GM10266 (cell line): ENCODE results near the gene PML.

Source experiments
- DNase-seq: peaks from one replicate; pipeline ENCODE4 v3.0.0; 2012; ENCODE audit errors: extremely low spot score
- TF ChIP-seq, protein P1 (sequence below): IDR thresholded peaks from 2 replicates; pipeline ENCODE4 v1.5.1; 2012; ENCODE audit warnings: mild to moderate bottlenecking, low read depth; ENCODE audit not compliant: control insufficient read depth, insufficient read depth; ENCODE audit errors: missing control alignments

Gene PML

DNA sequence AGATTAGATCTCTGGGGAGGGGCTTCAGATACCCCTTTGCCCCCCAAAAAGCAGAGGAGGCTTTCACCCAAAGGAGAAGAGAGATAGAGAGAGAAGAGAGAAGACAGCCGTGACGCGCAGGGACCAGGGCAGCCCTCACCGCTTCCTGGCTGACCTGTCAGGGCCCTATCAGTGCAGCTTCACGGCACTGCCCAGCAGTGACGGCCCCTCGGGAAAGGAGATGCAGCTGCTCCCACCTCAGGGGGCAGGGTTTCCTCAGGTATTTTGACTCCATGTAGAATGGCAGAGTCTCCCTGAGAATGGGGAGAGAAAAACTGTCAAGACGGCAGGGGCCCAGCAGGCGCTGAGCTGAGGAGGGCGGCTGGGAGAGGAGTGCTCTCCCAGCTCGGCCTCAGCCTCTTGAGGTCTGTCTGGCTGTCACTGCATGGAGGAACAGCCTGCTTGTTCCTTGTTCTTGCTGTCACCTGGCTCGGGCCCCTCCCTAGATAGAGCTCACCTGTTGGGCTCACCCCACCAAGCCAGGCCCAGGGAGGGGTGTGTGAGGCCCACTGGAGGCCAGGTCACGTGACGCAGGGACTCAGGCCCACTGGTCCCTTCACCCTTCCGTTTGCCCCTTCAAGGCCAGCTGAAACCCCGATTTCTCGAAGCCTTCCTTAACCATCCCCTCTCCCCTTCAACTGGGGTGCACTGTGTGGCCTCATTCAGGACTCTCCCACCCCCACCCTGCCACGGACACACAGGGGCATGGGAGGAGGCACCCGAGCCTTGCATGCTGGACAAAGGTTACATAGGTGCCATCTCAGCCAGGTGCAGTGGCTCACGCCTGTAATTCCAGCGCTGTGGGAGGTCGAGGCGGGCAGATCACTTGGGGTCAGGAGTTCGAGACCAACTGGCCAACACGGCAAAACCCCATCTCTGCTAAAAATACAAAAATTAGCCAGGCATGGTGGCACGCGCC is 40.0 kb upstream of the PML start:
- DNase-seq: no peak

DNA sequence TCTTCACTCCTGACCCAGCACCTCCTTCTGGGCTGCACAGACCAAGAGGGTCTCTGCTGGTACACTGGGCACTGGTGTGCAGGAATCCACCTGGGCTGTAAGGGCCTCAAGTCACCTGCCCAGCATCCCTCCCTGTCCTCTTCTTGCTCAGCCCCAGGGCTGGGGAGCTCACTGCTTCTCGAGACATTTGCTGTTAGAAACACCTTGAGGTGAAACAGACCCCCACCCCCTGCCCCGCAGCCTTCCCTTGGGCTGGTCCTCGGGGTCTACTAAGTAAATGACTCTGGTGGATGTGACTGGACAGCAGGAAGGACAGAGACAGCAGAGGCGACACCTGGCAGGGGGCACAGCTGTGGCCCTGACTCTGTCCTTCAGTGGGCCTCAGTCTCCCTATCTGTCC is 39.2 kb upstream of the PML start:
- DNase-seq: no peak
- TF ChIP-seq, protein P1, sequence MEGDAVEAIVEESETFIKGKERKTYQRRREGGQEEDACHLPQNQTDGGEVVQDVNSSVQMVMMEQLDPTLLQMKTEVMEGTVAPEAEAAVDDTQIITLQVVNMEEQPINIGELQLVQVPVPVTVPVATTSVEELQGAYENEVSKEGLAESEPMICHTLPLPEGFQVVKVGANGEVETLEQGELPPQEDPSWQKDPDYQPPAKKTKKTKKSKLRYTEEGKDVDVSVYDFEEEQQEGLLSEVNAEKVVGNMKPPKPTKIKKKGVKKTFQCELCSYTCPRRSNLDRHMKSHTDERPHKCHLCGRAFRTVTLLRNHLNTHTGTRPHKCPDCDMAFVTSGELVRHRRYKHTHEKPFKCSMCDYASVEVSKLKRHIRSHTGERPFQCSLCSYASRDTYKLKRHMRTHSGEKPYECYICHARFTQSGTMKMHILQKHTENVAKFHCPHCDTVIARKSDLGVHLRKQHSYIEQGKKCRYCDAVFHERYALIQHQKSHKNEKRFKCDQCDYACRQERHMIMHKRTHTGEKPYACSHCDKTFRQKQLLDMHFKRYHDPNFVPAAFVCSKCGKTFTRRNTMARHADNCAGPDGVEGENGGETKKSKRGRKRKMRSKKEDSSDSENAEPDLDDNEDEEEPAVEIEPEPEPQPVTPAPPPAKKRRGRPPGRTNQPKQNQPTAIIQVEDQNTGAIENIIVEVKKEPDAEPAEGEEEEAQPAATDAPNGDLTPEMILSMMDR: no peak

More for the DNA sequence above, 40.0 kb upstream of the PML start:
- TF ChIP-seq, protein P1: no peak

DNA sequence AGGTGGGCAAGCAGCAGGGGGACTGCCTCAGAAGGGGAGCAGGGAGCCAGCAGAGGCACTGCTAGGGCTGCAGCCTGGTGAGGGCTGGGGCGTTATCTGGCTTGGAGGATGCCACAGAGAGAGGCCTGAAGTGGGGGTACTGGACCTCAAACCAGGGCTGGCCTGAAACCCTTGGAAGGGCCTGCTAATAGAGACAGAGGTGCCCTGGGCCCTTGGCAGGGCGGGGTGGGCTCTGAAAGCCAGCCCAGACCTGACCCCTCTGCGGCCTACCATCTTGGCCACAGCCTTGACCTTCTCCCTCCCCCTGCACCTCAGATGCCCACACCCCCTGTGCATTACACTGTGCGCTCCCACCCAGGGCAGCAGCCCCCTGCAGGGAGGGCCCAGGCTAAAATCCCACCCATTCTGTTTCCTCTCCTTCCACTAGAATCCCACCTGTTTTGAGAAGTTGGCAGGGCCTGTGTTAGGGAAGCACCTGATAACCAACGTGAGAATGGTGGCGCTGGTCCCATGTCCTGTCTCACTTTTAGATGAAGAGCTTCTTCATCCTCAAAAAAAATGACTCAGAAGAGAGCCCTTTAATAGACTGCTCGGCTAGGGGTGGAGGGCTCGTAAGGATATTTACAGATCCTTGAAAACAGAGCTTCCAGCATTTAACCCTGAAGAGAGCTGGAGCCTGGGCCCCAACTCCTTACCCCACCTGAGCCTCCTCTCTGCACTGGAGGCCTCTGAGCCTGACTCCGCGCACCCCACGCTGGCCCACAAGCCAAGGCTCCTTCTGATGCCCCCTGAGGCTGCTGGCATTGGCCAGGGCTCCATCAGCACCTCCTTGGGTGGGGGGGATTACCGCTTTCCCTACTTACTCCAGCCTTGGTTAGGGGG is 38.4 kb upstream of the PML start:
- DNase-seq: no peak
- TF ChIP-seq, protein P1: no peak

DNA sequence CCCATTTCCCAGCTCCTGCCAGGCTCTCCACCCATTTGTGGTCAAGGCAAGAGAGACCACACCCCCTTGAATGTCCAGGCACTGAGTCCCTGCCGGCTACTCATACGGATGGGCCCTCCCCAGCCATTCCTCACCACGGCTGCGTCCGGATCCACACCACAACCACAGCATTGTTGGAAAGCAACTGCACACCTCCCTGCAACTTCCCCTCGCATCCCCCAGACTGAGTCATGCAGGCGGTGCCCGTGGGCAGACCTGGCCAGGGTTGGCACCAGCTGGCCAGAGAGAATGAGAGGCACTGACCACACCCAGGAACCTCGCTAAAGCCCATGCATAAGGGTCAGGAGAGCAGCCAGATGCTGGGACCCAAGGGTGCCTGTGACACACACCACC is 37.8 kb upstream of the PML start:
- DNase-seq: no peak
- TF ChIP-seq, protein P1: no peak

DNA sequence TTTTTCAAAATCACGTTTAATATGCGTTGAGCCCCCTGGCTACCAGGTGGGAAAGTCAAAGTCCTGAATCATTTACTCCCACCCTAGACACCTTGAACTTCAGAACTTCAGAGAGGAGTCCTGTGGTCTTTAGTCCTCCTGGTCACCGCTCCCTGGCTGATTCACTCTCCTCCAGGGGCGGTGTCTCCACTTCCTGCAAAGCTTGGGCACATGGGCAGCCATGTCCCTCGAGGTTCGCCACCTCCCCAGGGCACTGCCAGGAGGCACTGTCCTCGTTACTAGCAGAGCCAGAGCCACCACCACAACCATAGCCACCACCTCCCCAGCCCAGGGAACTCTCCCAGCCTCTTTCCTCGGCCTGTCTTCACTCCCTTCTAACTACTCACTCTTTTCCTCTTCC is 37.2 kb upstream of the PML start:
- no peak for DNase-seq
- TF ChIP-seq, protein P1: no peak

DNA sequence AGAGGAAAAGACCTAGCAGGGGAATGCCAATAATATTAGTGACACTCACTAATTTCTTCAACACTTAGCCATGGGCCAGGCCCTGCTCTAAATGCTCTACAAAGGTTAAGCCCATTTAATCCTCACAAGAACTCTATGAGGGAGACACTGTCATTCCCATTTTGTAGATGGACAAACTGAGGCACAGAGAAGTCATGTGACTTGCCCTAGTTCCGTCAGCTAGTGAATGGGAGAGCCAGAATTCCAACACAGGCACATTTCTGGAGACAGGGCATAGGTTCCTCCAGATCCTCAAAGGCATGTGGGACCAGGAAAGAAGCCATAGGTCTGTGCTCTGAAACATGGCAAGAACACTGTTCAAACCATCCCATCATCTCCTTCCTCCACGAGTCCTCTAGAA is 36.7 kb upstream of the PML start:
- DNase-seq: no peak
- TF ChIP-seq, protein P1: no peak
